Thyroid gland (tissue), 4 donors: Measurements from ENCODE around the gene SPTY2D1.

Experiments used
- CTCF ChIP-seq, 6 experiments: fragments of 200-600 bp in 3 of 6; fragments of 450-650 bp in 3 of 6; sonication (generic) in 3 of 6; IDR thresholded peaks; one replicate each; pipeline ENCODE4 v1.5.1; 2016 to 2019; ENCODE audit warnings: antibody characterized with exemption in 6 of 6, mild to moderate bottlenecking in 2 of 6, inconsistent platforms in 1 of 6, moderate library complexity in 1 of 6
- POLR2A ChIP-seq, 2 donors: fragments of 450-650 bp; IDR thresholded peaks; one replicate each; pipeline ENCODE4 v1.6.1; 2017; ENCODE audit warnings: antibody characterized with exemption in 2 of 2, mild to moderate bottlenecking in 2 of 2, moderate library complexity in 1 of 2

- TF ChIP-seq CTCF (IDR thresholded peaks at IDR 0.05) (no peak), POLR2A (IDR thresholded peaks at IDR 0.05) (no peak)
These were observed 42.7 kb upstream of the SPTY2D1 start for GRCh38 chr11:18676803-18677202.
